B cell (primary cell): Measurements from ENCODE around the gene SHC4. TPM values are rescaled to one million over a fixed set of nuclear protein-coding genes. Genes with fewer than 3 reads are reported as not detected.

ENCODE experiments used
- ATAC-seq: fragments of 200-7000 bp; cut with Tn5 transposase; one replicate; pipeline ENCODE4 v1.10.0; 2021; ENCODE audit warnings: low read depth, mild to moderate bottlenecking, moderate number of reproducible peaks, moderate library complexity
- CTCF ChIA-PET: fragments of 350-600 bp; sonication (Branson Sonifier 250); formaldehyde crosslinking; loops from one replicate; lab custom pipeline; 2021; ENCODE audit warnings: antibody characterized with exemption, inconsistent platforms; lab: Charles Lee
- POLR2A ChIA-PET: fragments of 350-600 bp; sonication (Branson Sonifier 250); formaldehyde crosslinking; loops from one replicate; lab custom pipeline; 2021; ENCODE audit warnings: antibody characterized with exemption; lab: Charles Lee
- DNase-seq: peaks from one replicate; pipeline ENCODE4 v3.0.0; 2013
- H2AFZ ChIP-seq: 2 replicates; pipeline ENCODE4 v1.6.1; 2012; ENCODE audit warnings: mild to moderate bottlenecking, low read depth, low read length; ENCODE audit not compliant: insufficient read depth, poor library complexity, severe bottlenecking
- H3K27ac ChIP-seq, 2 donors: 1 replicate in 1 of 2; 2 replicates in 1 of 2; pipeline ENCODE4 v1.5.1; 2012 to 2013; ENCODE audit warnings: low read length in 2 of 2, mild to moderate bottlenecking in 2 of 2, moderate library complexity in 1 of 2
- H3K27me3 ChIP-seq, 4 experiments: fragments of 200-600 bp in 1 of 4; sonication (generic) in 1 of 4; replicated peaks in 1 of 4; 1 replicate in 2 of 4; 2 replicates in 2 of 4; pipeline versions ENCODE4 v1.6.1 to v1.7.0; 2013 to 2016; ENCODE audit warnings: low read length in 3 of 4, mild to moderate bottlenecking in 2 of 4, mixed read lengths in 1 of 4, moderate library complexity in 1 of 4; ENCODE audit not compliant: insufficient read depth in 4 of 4, control insufficient read depth in 3 of 4; ENCODE audit errors: control extremely low read depth in 1 of 4
- H3K36me3 ChIP-seq, 2 experiments: replicated peaks in 1 of 2; 1 replicate in 1 of 2; 2 replicates in 1 of 2; pipeline versions ENCODE4 v1.6.1 to v1.7.1; 2013; ENCODE audit warnings: low read length in 1 of 2; ENCODE audit not compliant: insufficient read depth in 2 of 2, control insufficient read depth in 1 of 2; ENCODE audit errors: control extremely low read depth in 1 of 2, extremely low read depth in 1 of 2
- H3K4me1 ChIP-seq, 2 donors: fragments of 200-600 bp in 1 of 2; sonication (generic) in 1 of 2; 1 replicate in 1 of 2; 2 replicates in 1 of 2; pipeline versions ENCODE4 v1.5.1 to v1.6.1; 2013 to 2017; ENCODE audit warnings: low read length in 2 of 2; ENCODE audit not compliant: control insufficient read depth in 2 of 2, insufficient read depth in 2 of 2
- H3K4me2 ChIP-seq: replicated peaks from 2 replicates; pipeline ENCODE3; 2012; ENCODE audit warnings: mild to moderate bottlenecking, low read depth, low read length; ENCODE audit not compliant: poor library complexity, severe bottlenecking
- H3K4me3 ChIP-seq, 5 experiments: fragments of 200-600 bp in 1 of 5; sonication (generic) in 1 of 5; 1 replicate in 3 of 5; 2 replicates in 2 of 5; pipeline versions ENCODE4 v1.5.1 to v1.7.0; 2011 to 2016; ENCODE audit warnings: low read length in 4 of 5, mild to moderate bottlenecking in 4 of 5, low read depth in 2 of 5, control low read depth in 1 of 5, moderate library complexity in 1 of 5; ENCODE audit not compliant: insufficient read depth in 1 of 5; ENCODE audit errors: control extremely low read depth in 1 of 5, extremely low read depth in 1 of 5
- H3K79me2 ChIP-seq: fragments of 200-600 bp; sonication (generic); one replicate; pipeline ENCODE4 v1.6.0; 2016; ENCODE audit warnings: low read length; ENCODE audit not compliant: control insufficient read depth, insufficient read depth
- H3K9ac ChIP-seq: fragments of 200-600 bp; sonication (generic); 2 replicates; pipeline ENCODE4 v1.6.1; 2017; ENCODE audit warnings: mild to moderate bottlenecking, low read length, moderate library complexity
- H3K9me3 ChIP-seq, 3 donors: one replicate each; pipeline versions ENCODE4 v1.6.1 to v1.7.1; 2013; ENCODE audit warnings: low read length in 2 of 3; ENCODE audit not compliant: control insufficient read depth in 2 of 3, insufficient read depth in 1 of 3; ENCODE audit errors: control extremely low read depth in 1 of 3
- H4K20me1 ChIP-seq: 2 replicates; pipeline ENCODE4 v1.6.0; 2012; ENCODE audit warnings: mild to moderate bottlenecking, low read length; ENCODE audit not compliant: insufficient read depth, control insufficient read depth, poor library complexity, severe bottlenecking
- H3K27ac Mint-ChIP-seq: one replicate; pipeline ENCODE4 v1.8.0; 2021; ENCODE audit warnings: mixed read lengths
- H3K27me3 Mint-ChIP-seq: one replicate; pipeline ENCODE4 v1.8.0; 2021; ENCODE audit warnings: mixed read lengths
- H3K4me1 Mint-ChIP-seq: one replicate; pipeline ENCODE4 v1.8.0; 2021; ENCODE audit warnings: mixed read lengths
- H3K4me3 Mint-ChIP-seq: one replicate; pipeline ENCODE4 v1.8.0; 2021; ENCODE audit warnings: mixed read lengths
- H3K9me3 Mint-ChIP-seq: one replicate; pipeline ENCODE4 v1.8.0; 2022; ENCODE audit warnings: mixed read lengths; ENCODE audit not compliant: insufficient read depth
- CTCF ChIP-seq: fragments of 200-600 bp; IDR thresholded peaks from one replicate; pipeline ENCODE4 v1.8.0; 2022; ENCODE audit warnings: antibody characterized with exemption, mild to moderate bottlenecking
- EZH2 ChIP-seq: IDR thresholded peaks from 2 replicates; pipeline ENCODE4 v1.6.1; 2012; ENCODE audit warnings: borderline replicate concordance, low read depth, mild to moderate bottlenecking, moderate library complexity, low read length; ENCODE audit not compliant: insufficient read depth, poor library complexity, severe bottlenecking
- WGBS: methylation state at CpG from one replicate; pipeline ENCODE4 v1.1.5; 2013; ENCODE audit warnings: missing lambda C conversion rate; ENCODE audit not compliant: insufficient coverage; 5-methylcytosine and 5-hydroxymethylcytosine counted together
- intact Hi-C: fragments of 100-400 bp; cut with micrococcal nuclease; formaldehyde crosslinking; loops from one replicate; pipeline ENCODE4 v1.10.0; 2022
- polyA plus RNA-seq: library from polyadenylated mRNA; depleted of rRNA; stranded (reverse); fragments of >200 nt; gene quantifications from 2 replicates; pipeline ENCODE4 v1.2.3, GENCODE V29; 2012
- total RNA-seq, 2 donors: library from RNA; stranded (reverse); fragments of 120-200 nt in 1 of 2; gene quantifications; 1 replicate in 1 of 2; 2 replicates in 1 of 2; pipeline versions ENCODE4 v1.2.3 to v1.2.4, GENCODE V29; 2013 to 2022

Gene SHC4
- total and polyA plus RNA-seq, 2 donors (not counting 1 experiment from before 2014, with no cell fraction given) = 0.04 to 0.69 TPM

- Mint-ChIP-seq H3K9me3 (no peaks in the 10 kb centered on the region), H3K27me3 (no peaks in the 10 kb centered on the region), H3K27ac (no peak overlapping the region), H3K4me3 (no peak overlapping the region), H3K4me1 (peaks cover 26% of the 10 kb centered on the region)
- H3K27me3 ChIP-seq = no peaks in the 10 kb centered on the region
- DNase-seq = no peak
- CTCF ChIA-PET = no interaction called here
- ATAC-seq = no peak
- no peaks in the 10 kb centered on the region for H4K20me1 ChIP-seq
- H3K4me1 ChIP-seq = peaks cover 5 to 8% of the 10 kb centered on the region in 2 donors
- H2AFZ ChIP-seq = no peak overlapping the region
- H3K4me2 ChIP-seq = no peak overlapping the region
- H3K36me3 ChIP-seq = peaks cover 5 to 6% of the 10 kb centered on the region in 2 experiments
- no peaks in the 10 kb centered on the region for H3K79me2 ChIP-seq
- H3K4me3 ChIP-seq = no peak overlapping the region
- H3K27ac ChIP-seq = no peak overlapping the region
- WGBS = 0% methylated on average over 1 of the region's 3 CpGs
- H3K9me3 ChIP-seq = no peaks in the 10 kb centered on the region
- POLR2A ChIA-PET = no interaction called here
- no peak overlapping the region for H3K9ac ChIP-seq
- intact Hi-C loops = no loop called here
- TF ChIP-seq CTCF = no peak
- no peak for TF ChIP-seq EZH2
These were observed 166.8 kb downstream of the SHC4 start for GRCh38 chr15:48796930-48797329.

GRCh38 chr15:48796521-48796920 is 167.2 kb downstream of the SHC4 start:
- DNase-seq = no peak
- Histone ChIP-seq H3K4me3 (no peak overlapping the region), H3K27ac (no peak overlapping the region), H3K9me3 (no peaks in the 10 kb centered on the region), H3K4me2 (no peak overlapping the region), H3K27me3 (no peaks in the 10 kb centered on the region), H2AFZ (no peak overlapping the region), H3K79me2 (no peaks in the 10 kb centered on the region), H3K4me1 (peaks cover 5 to 8% of the 10 kb centered on the region in 2 donors), H3K36me3 (peaks cover 5 to 6% of the 10 kb centered on the region in 2 experiments), H4K20me1 (no peaks in the 10 kb centered on the region), H3K9ac (no peak overlapping the region)
- H3K4me3 Mint-ChIP-seq = no peak overlapping the region
- peaks cover 26% of the 10 kb centered on the region for H3K4me1 Mint-ChIP-seq
- H3K27ac Mint-ChIP-seq = no peak overlapping the region
- WGBS = no CpG with 5 or more reads among the region's 3 CpGs
- no peak for ATAC-seq
- POLR2A ChIA-PET = no interaction called here
- no peaks in the 10 kb centered on the region for H3K9me3 Mint-ChIP-seq
- intact Hi-C loops = no loop called here
- no peaks in the 10 kb centered on the region for H3K27me3 Mint-ChIP-seq
- CTCF ChIA-PET = no interaction called here
- TF ChIP-seq CTCF (no peak), EZH2 (no peak)
